Glomerular visceral epithelial cell (primary cell): ENCODE measurements around the gene EEA1.
"Not testable (repeated sequence)": the region's sequence is repeated elsewhere in the genome, so short reads cannot be mapped to it uniquely, and the experiment has no call there.

ENCODE experiments used
- DNase-seq: peaks from one replicate; pipeline ENCODE4 v3.0.0-alpha.2; 2016; ENCODE audit errors: extremely low spot score

The EEA1 gene

GRCh38 chr12:92928962-92929915, at the start of gene EEA1:
EEA1 (minus strand) TSS chr12:92929295; CDS start chr12:92929066, 229 bp downstream.
- peak; percentile 97 for DNase-seq

DNA sequence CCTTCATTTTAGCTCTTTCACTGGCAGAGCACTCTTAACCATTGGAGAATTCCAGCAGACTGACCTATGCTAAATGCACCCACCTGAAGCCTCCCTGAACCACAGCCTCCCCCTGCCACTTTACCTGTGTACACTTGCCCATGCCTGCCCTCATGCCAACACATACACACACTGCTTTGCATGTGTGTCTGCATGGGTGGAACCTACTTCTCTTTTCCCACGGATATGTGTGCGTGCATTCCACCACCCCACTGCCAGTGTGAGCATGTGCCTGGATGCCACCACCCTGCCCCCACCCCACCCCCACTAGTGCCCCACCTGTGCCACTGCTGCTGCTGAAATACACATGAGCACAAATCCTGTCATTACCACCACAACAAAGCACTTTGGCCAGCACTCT, 49.5 kb upstream of the EEA1 start:
- no peak for DNase-seq

DNA sequence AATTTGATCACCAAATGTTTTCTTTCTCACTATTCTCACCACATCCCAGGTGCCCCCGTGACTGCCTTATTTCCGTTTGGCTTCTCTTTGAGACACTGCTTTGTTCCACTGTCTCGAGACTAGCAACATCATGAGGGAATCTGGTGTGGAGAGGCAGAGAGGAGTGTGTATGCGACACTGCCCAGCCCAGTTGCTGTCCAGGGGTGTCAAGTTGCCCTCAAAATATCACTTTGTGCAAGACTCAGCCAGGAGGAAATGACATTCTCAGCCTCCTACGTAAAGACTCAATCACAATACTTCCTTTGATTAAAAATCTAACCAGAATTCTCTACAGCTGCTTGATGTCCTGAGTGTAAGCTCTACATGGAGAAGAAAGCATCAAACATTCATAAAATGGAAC, 48.2 kb upstream of the EEA1 start:
- no peak for DNase-seq

DNA sequence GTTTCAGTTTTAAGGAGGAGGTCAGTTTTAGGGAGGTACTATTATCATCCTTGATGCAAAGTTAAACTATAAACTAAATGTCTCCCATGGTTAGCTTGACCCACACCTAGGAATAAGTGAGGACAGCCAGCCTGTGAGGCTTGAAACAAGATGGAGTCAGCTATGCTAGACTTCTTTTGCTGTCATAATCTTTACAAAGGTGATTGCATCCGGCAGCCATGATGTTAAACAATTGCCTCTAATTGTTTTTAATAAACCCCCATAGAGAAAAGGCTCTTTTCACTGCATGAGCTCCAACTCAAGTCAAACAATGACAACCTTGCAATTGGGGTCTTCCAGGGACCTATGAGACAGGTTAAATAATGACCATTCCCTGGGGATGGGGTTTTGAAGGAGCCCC, 45.7 kb upstream of the EEA1 start:
- DNase-seq = no peak

GRCh38 chr12:92973614-92974013, 44.5 kb upstream of the EEA1 start:
- peak; percentile 63 for DNase-seq

DNA sequence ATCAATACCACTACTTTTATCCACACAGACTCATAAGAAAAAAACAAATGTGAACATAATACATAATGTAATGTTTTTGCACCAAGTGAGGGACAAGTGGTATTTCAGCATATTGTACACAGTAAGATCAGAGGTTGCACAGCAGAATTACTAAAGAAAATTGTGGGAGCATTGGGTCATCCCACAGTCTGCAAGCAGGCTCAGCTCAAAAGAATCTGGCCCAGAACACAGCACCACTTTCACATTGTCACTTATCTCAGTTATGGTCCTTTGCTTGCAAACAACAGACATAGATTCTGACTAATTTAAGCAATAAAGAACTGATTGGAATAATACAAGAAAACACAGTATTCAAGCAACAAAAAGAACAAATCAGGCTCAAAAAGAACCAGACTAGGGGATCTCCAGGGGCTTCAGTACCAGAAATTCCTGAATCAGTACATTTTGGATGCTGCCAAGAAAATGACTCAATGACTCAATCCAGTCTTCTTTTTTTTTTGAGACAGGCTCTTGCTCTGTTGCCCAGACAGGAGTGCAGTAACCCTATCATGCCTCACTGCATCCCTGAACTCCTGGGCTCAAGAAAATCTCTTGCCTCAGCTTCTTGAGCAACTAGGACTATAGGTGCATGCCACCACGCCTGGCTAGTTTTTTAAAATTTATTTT, 42.9 kb upstream of the EEA1 start:
- peak; percentile 90 for DNase-seq

- DNase-seq = no peak
Observed at GRCh38 chr12:92968176-92968813, 39.2 kb upstream of the EEA1 start.

GRCh38 chr12:92964378-92964777, 35.3 kb upstream of the EEA1 start:
- DNase-seq = not testable (repeated sequence)

GRCh38 chr12:92961949-92962348, 32.9 kb upstream of the EEA1 start:
- DNase-seq = peak; percentile 49

DNA sequence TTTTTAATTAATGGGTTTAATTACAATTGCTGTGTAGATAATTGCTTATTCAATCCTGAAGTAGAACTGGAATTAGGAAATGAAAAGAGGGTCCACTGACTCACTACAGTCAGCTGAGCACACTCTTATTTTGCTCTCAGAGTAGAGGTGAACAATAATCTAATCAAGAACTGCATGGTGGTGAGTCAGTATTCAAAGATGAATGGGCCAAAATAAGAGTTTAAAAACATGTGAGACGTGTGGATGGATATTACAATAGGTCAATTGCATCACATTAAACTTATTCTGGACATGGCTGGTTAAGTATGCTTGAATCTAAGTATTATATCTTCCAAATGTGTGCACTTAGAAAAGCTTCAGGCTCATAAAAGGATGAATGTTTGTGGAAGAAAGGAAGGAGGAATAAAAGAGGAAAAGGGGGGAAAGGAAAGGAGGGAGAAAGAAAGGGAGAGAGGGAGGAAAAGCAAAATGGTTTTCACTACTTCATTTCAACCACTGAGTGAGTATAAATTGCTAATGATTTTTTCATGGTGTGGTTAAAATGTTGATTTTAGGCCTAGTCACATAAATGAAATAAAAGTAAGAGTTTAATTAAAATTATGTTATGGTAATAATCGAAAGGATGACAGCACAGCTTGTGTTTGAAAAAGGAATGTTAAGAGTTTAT, 27.0 kb upstream of the EEA1 start:
- peak; percentile 17 for DNase-seq

DNA sequence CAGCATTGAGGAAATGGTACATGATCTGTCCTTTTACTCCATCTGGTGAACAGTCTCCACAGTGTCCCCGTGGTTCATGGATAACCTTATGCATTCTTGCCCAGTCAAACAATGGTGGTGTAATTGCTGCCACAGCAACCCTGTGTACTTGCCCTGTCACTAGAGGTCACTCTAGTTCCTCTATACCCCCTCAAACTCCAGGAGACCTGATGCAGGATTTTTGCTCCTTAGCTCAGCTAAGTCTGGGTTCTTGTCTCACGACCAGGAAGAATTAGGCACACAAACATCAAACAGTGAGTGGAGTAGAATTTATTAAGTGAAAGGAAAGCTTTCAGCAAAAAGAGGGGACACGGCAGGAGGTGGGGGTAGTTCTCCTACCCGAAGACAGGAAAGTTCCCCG, 24.7 kb upstream of the EEA1 start:
- DNase-seq = no peak

DNA sequence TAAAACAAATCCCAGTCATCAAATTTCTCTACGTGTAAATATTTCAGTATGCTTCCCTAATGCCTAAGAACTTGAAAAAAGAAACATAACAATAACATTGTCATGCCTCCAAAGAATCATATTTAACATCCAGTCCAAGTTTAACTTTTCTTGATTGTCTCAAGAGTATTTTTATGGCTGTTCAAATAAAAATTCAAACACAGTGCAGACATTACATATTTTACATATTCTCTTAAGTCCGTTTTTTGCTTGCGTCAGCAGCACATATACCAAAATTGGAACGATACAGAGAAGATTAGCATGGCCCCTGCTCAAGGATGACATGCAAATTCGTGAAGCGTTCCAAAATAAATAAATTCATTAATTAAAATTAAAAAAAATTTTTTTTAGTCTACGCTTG, 23.3 kb upstream of the EEA1 start:
- no peak for DNase-seq

DNA sequence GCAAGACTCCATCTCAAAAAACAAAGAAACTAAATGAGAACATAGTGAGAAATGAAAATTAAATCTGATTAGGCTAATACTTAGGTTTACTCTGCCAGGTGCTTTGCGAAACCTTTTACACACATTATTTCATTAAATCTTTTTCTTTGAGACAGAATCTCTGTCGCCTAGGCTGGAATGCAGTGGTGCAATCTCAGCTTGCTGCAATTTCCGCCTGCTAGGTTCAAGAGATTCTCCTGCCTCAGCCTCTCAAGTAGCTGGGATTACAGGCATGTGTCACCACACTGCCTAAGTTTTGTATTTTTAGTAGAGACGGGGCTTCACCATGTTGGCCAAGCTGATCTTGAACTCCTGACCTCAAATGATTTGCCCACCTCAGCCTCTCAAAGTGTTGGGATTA, 21.9 kb upstream of the EEA1 start:
- no peak for DNase-seq

DNA sequence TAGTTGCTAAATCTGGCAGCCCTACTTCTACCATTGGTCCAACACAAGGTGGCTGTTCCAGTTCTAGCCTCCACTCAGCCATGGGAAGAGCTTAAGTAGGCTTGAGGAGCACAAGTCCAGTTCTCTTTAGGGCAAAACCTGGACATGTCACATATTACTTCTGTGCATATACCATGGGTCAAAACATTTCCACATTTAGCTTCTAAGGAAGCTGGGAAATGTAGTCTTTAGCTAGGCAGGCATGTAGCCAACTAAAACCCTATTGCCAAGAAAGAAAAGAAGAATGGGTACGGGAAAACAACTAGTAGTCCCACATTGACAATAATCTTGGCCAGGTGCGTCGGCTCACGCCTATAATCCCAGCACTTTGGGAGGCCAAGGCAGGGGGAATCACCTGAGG, 20.9 kb upstream of the EEA1 start:
- no peak for DNase-seq

DNA sequence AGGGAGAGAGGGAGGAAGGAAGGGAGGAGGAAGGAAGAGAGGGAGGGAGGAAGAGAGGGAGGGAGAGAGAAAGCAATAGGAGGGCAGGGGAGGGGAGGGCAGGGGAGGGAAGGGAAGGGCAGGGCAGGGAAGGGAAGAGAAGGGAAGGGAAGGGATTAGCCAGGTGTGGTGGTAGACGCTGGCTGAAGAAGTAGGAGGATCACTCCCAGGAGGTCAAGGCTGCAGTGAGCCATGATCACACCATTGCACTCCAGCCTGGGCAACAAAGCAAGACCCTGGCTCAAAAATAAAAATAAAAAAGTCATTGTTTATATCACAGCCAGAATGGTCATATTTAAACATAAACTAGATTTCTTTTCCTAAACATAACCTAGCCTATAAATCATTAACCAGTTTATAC, 20.4 kb upstream of the EEA1 start:
- no peak for DNase-seq

- DNase-seq = no peak
Observed at GRCh38 chr12:92947589-92948215, 18.6 kb upstream of the EEA1 start.

DNA sequence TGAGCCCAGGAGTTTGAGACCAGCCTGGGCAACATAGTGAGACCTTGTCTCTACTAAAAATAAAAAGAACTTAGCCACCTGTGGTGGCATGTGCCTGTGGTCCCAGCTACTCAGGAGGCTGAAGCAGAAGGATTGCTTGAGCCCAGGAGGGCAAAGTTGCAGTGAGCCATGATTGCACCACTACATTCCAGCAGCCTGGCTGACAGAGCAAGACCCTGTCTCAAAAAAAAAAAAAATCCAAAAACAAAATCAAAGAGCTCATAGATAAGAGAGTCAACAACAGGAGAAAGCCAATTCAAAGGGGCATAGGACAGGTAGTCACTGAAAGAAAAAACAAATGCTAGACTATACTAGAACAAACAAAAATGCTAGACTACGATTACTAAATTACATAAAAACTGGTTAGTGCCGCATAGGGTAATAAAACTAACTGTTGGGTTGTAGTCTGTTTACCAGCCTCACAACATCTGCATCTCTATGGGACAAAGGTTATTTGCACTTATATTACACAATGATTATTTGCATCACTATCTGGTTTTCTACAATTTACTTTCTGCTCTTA, 16.6 kb upstream of the EEA1 start:
- no peak for DNase-seq

- DNase-seq = no peak
Observed at GRCh38 chr12:92943482-92944250, 14.6 kb upstream of the EEA1 start.

DNA sequence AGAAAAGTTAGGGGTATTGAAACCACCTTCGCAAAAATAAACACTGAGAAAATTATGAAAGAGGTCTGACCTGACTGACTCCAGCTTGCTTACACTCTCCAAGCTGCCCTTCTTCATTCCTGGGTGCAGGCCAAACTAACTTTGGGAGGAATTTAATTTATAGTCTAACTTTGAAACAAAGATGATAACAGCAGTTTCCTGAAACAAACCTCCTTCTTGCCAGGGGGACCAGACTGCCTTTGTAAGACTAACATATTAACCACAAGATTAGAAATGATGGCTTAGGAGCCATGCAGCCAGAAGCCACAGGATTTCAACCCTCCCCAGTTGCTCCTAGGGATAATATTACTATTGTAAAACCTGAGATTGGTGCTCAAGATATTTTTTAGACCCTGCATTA, 13.8 kb upstream of the EEA1 start:
- peak; percentile 45 for DNase-seq

- no peak for DNase-seq
Observed at GRCh38 chr12:92939116-92939515, 10.0 kb upstream of the EEA1 start.

DNA sequence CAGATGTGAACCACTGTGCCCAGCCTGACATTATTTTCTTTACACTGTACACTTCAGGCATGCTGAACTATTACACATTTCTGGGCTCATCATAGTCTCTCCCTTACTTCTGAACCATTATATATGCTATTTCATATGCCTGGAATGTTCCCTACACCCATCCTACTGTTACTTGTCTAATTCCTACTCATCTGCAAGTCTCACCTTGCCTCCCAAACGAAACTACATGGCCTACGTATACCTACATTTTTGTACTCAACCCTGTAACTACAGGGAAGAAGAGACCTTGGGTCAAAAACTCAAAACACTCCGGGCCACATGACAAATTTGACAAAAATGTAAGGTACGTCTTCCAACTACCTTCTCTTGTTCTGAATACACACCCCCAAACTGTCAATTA, 9.5 kb upstream of the EEA1 start:
- DNase-seq = no peak
